HCT116 (cell line): ENCODE measurements around the gene TCIRG1. TPM values are rescaled to one million over a fixed set of nuclear protein-coding genes. Genes with fewer than 3 reads are reported as not detected.

Experiments
- ATAC-seq: fragments of 200-7000 bp; cut with Tn5 transposase; 2 replicates; pipeline ENCODE4 v1.9.1; 2020; ENCODE audit warnings: mild to moderate bottlenecking, moderate library complexity
- BruUV-seq: library from RNA; stranded (reverse); fragments of 400-500 nt; replicated peaks from 2 replicates; lab custom pipeline; 2021; lab: Mats Ljungman, UMichigan
- CTCF ChIA-PET: fragments of 300-600 bp; sonication (Branson Sonifier 250); formaldehyde crosslinking; loops from one replicate; lab custom pipeline; 2021; ENCODE audit warnings: antibody characterized with exemption; lab: Charles Lee
- POLR2A ChIA-PET: fragments of 300-600, 350-600 bp; sonication (Branson Sonifier 250); formaldehyde crosslinking; loops from one replicate; lab custom pipeline; 2021; ENCODE audit warnings: antibody characterized with exemption; lab: Charles Lee
- RAD21 ChIA-PET, 2 experiments: fragments of 300-600 bp; sonication (Branson Sonifier 250); formaldehyde crosslinking; loops; one replicate each; lab custom pipeline; 2023; ENCODE audit warnings: low total read pairs in 2 of 2; ENCODE audit not compliant: uncharacterized antibody in 2 of 2, unreplicated experiment in 2 of 2, low non-redundant PET in 1 of 2; lab: Charles Lee
- DNase-seq: peaks from one replicate; pipeline ENCODE4 v3.0.0-alpha.2; 2010; ENCODE audit warnings: low read depth, low spot score
- H2AFZ ChIP-seq: fragments of 200-600 bp; shearing (Covaris generic), sonication (generic); 2 replicates; pipeline ENCODE4 v1.6.1; 2017; ENCODE audit warnings: low read depth, mixed run types, mixed read lengths, antibody characterized with exemption, low read length; ENCODE audit not compliant: poor library complexity, severe bottlenecking
- H3K27ac ChIP-seq: 2 replicates; pipeline ENCODE4 v1.5.1; 2012; ENCODE audit warnings: low read depth, low read length
- H3K27me3 ChIP-seq: fragments of 200-600 bp; sonication (generic); 2 replicates; pipeline ENCODE4 v1.6.1; 2016; ENCODE audit warnings: mixed run types, low read length, mixed read lengths; ENCODE audit not compliant: insufficient read depth
- H3K36me3 ChIP-seq, 2 experiments: fragments of 200-500 bp in 1 of 2; fragments of 200-600 bp in 1 of 2; sonication (Bioruptor generic) in 1 of 2; sonication (generic) in 1 of 2; 2 replicates each; pipeline versions ENCODE4 v1.5.1 to v1.6.1; 2014 to 2016; ENCODE audit warnings: low read length in 2 of 2, inconsistent platforms in 1 of 2, mixed read lengths in 1 of 2, mixed run types in 1 of 2; ENCODE audit not compliant: insufficient read depth in 2 of 2, control insufficient read depth in 1 of 2
- H3K4me1 ChIP-seq, 2 experiments: fragments of 200-600 bp in 1 of 2; sonication (generic) in 1 of 2; 2 replicates each; pipeline versions ENCODE4 v1.5.1 to v1.6.1; 2012 to 2017; ENCODE audit warnings: low read length in 2 of 2, inconsistent platforms in 1 of 2, mild to moderate bottlenecking in 1 of 2, mixed read lengths in 1 of 2, mixed run types in 1 of 2, moderate library complexity in 1 of 2; ENCODE audit not compliant: insufficient read depth in 2 of 2, control insufficient read depth in 1 of 2
- H3K4me2 ChIP-seq: fragments of 200-600 bp; sonication (generic); 2 replicates; pipeline ENCODE4 v1.6.1; 2017; ENCODE audit warnings: mixed run types, low read length, mixed read lengths
- H3K4me3 ChIP-seq, 2 experiments: fragments of 200-600 bp in 1 of 2; sonication (generic) in 1 of 2; replicated peaks in 1 of 2; 2 replicates each; pipeline ENCODE4 v1.5.1; 2011 to 2016; ENCODE audit warnings: low read length in 2 of 2, control low read depth in 1 of 2, low read depth in 1 of 2, mild to moderate bottlenecking in 1 of 2, mixed read lengths in 1 of 2, mixed run types in 1 of 2
- H3K79me2 ChIP-seq: fragments of 200-600 bp; sonication (generic); 2 replicates; pipeline ENCODE4 v1.6.1; 2017; ENCODE audit warnings: mild to moderate bottlenecking, mixed run types, low read length, moderate library complexity, mixed read lengths; ENCODE audit not compliant: insufficient read depth
- H3K9ac ChIP-seq: fragments of 200-600 bp; sonication (generic); 2 replicates; pipeline ENCODE4 v1.6.1; 2016; ENCODE audit warnings: low read length, mixed read lengths
- H3K9me2 ChIP-seq: fragments of 200-600 bp; sonication (generic), shearing (Covaris generic); 2 replicates; pipeline ENCODE4 v1.6.1; 2017; ENCODE audit warnings: mixed run types, mild to moderate bottlenecking, moderate library complexity; ENCODE audit not compliant: insufficient read depth
- H3K9me3 ChIP-seq, 2 experiments: fragments of 200-500 bp in 1 of 2; fragments of 200-600 bp in 1 of 2; sonication (Bioruptor generic) in 1 of 2; sonication (generic) in 1 of 2; 2 replicates each; pipeline ENCODE4 v1.6.1; 2014 to 2017; ENCODE audit warnings: low read length in 2 of 2, mixed read lengths in 2 of 2, inconsistent platforms in 1 of 2, low read depth in 1 of 2, mild to moderate bottlenecking in 1 of 2, mixed run types in 1 of 2, moderate library complexity in 1 of 2; ENCODE audit not compliant: control insufficient read depth in 1 of 2, insufficient read depth in 1 of 2
- H4K20me1 ChIP-seq: fragments of 200-600 bp; sonication (generic), shearing (Covaris generic); 2 replicates; pipeline ENCODE4 v1.6.1; 2017; ENCODE audit warnings: mixed run types, mild to moderate bottlenecking, moderate library complexity; ENCODE audit not compliant: insufficient read depth
- ATF3 ChIP-seq: IDR thresholded peaks from 2 replicates; pipeline ENCODE4 v1.6.1; 2012
- CEBPB ChIP-seq: IDR thresholded peaks from 2 replicates; pipeline ENCODE4 v1.6.1; 2012; ENCODE audit warnings: low read depth
- CTCF ChIP-seq, 3 experiments: fragments of 200-600 bp in 1 of 3; sonication (generic) in 1 of 3; IDR thresholded peaks in 2 of 3; conservative IDR thresholded peaks in 1 of 3; 2 replicates each; pipeline ENCODE4 v1.5.1; 2012 to 2017; ENCODE audit warnings: low read depth in 2 of 3, low read length in 2 of 3, antibody characterized with exemption in 1 of 3, borderline replicate concordance in 1 of 3, control low read depth in 1 of 3, mild to moderate bottlenecking in 1 of 3, mixed read lengths in 1 of 3, mixed run types in 1 of 3, moderate library complexity in 1 of 3; ENCODE audit not compliant: insufficient read depth in 1 of 3
- EGR1 ChIP-seq: IDR thresholded peaks from 2 replicates; pipeline ENCODE4 v1.6.1; 2012; ENCODE audit warnings: low read depth
- ELF1 ChIP-seq: IDR thresholded peaks from 2 replicates; pipeline ENCODE4 v1.6.1; 2012; ENCODE audit warnings: low read depth, borderline replicate concordance
- EZH2 ChIP-seq: fragments of 200-600 bp; sonication (generic); IDR thresholded peaks from 2 replicates; pipeline ENCODE4 v1.6.1; 2017; ENCODE audit warnings: antibody characterized with exemption, mixed run types
- FOSL1 ChIP-seq: IDR thresholded peaks from 2 replicates; pipeline ENCODE4 v1.6.1; 2012; ENCODE audit warnings: low read depth
- JUND ChIP-seq: IDR thresholded peaks from 2 replicates; pipeline ENCODE4 v1.6.1; 2012
- MAX ChIP-seq: IDR thresholded peaks from 2 replicates; pipeline ENCODE4 v1.6.1; 2012
- POLR2AphosphoS5 ChIP-seq: IDR thresholded peaks from 2 replicates; pipeline ENCODE4 v1.6.1; 2011; ENCODE audit warnings: mild to moderate bottlenecking, low read depth, low read length, moderate library complexity
- RAD21 ChIP-seq: IDR thresholded peaks from 2 replicates; pipeline ENCODE4 v1.6.1; 2012; ENCODE audit warnings: low read depth, mild to moderate bottlenecking
- SRF ChIP-seq: IDR thresholded peaks from 2 replicates; pipeline ENCODE4 v1.6.1; 2012; ENCODE audit warnings: low read depth
- TCF7L2 ChIP-seq: IDR thresholded peaks from 2 replicates; pipeline ENCODE4 v1.7.0; 2011; ENCODE audit warnings: borderline replicate concordance, inconsistent platforms; ENCODE audit not compliant: insufficient read depth, insufficient read length; ENCODE audit errors: extremely low read depth
- ZBTB33 ChIP-seq: IDR thresholded peaks from 2 replicates; pipeline ENCODE4 v1.6.1; 2011; ENCODE audit warnings: mild to moderate bottlenecking, low read length, moderate library complexity; ENCODE audit not compliant: insufficient replicate concordance; ENCODE audit errors: extremely low read depth
- ZNF274 ChIP-seq: fragments of 200-500 bp; sonication (Bioruptor generic); IDR thresholded peaks from 2 replicates; pipeline ENCODE4 v1.6.1; 2014; ENCODE audit warnings: mild to moderate bottlenecking, low read depth, low read length, inconsistent platforms
- intact Hi-C: fragments of 100-400 bp; cut with micrococcal nuclease; formaldehyde crosslinking; loops from 2 replicates; pipeline ENCODE4 v1.10.0; 2022
- total RNA-seq: library from RNA; stranded (reverse); gene quantifications from one replicate; pipeline ENCODE4 v1.2.1, GENCODE V29; 2021; ENCODE audit not compliant: unreplicated experiment

The TCIRG1 gene
- total RNA-seq, 1 experiment from 2014 or later, result 101 TPM

GRCh38 chr11:68032003-68032402 lies 6.8 kb upstream of the TCIRG1 start:
- H3K79me2 ChIP-seq, result peaks cover 33% of the 10 kb centered on the region
- CTCF ChIA-PET, result no interaction called here
- peaks cover 37 to 44% of the 10 kb centered on the region in 2 experiments for H3K4me1 ChIP-seq
- no TSS peak for BruUV-seq
- H3K36me3 ChIP-seq, result peaks cover 4 to 20% of the 10 kb centered on the region in 2 experiments; a peak in 2 of 4 replicates
- ATAC-seq, result no peak
- no peak for DNase-seq
- H2AFZ ChIP-seq, result no peak overlapping the region
- H3K27me3 ChIP-seq, result no peaks in the 10 kb centered on the region
- intact Hi-C loops, result loop anchor here (10.0 kb wide), 1 partner anchor 93 kb away; the partner anchor contains the start of gene CHKA
- H3K9me2 ChIP-seq, result no peaks in the 10 kb centered on the region
- peak overlapping the region; percentile 86 to 97 for H3K4me3 ChIP-seq
- no peaks in the 10 kb centered on the region for H4K20me1 ChIP-seq
- peak overlapping the region; percentile 81 for H3K27ac ChIP-seq
- H3K4me2 ChIP-seq, result peak overlapping the region; percentile 84
- POLR2A ChIA-PET, result no interaction called here
- H3K9me3 ChIP-seq, result peaks cover 0 to 5% of the 10 kb centered on the region in 2 experiments; a peak in 1 of 4 replicates
- H3K9ac ChIP-seq, result peak overlapping the region; percentile 94
- no peak for TF ChIP-seq ZBTB33
- no peak for TF ChIP-seq EGR1
- no peak for TF ChIP-seq ELF1
- no peak for TF ChIP-seq EZH2
- no peak for TF ChIP-seq ATF3
- no peak for TF ChIP-seq CTCF (IDR thresholded peaks at IDR 0.05 in 2 of 3, conservative IDR thresholded peaks at IDR 0.05 in 1 of 3; ENCODE audit: borderline replicate concordance in 1 of 3, insufficient read depth in 1 of 3, low read depth in 2 of 3, low read length in 2 of 3)
- no peak for TF ChIP-seq MAX
- TF ChIP-seq FOSL1, result no peak
- no peak for TF ChIP-seq POLR2AphosphoS5
- TF ChIP-seq SRF, result no peak
- TF ChIP-seq TCF7L2, result no peak
- no peak for TF ChIP-seq RAD21
- TF ChIP-seq JUND, result no peak
- no peak for TF ChIP-seq ZNF274
- TF ChIP-seq CEBPB, result no peak
- RAD21 ChIA-PET, result no interaction called here
